Stimulated activated CD8-positive, alpha-beta memory T cell treated with anti-CD3 and anti-CD28 coated beads, Interleukin-15, amount 100 ng/mL, for 4 hours (primary cell): Measurements from ENCODE around the gene PRC1.
A peak's percentile ranks its signal among the peaks of the same experiment; 100 is the strongest.
"Not testable (repeated sequence)": the region's sequence is repeated elsewhere in the genome, so short reads cannot be mapped to it uniquely, and the experiment has no call there.

Source experiments
- DNase-seq, 2 donors: peaks; one replicate each; pipeline ENCODE4 v3.0.0-alpha.2; 2020; ENCODE audit warnings: low read depth in 2 of 2

PRC1 gene

GRCh38 chr15:90994417-90995311 is at the start of gene PRC1:
Gene PRC1 (minus strand): TSS chr15:90994535. CDS start chr15:90994417, 118 bp downstream.
- DNase-seq: peak; percentile 92 to 93

GRCh38 chr15:91043202-91043874 is 49.0 kb upstream of the PRC1 start:
- DNase-seq: no peak

- DNase-seq: no peak
Measured at GRCh38 chr15:91040856-91041255, 46.5 kb upstream of the PRC1 start.

GRCh38 chr15:91039996-91040395 is 45.7 kb upstream of the PRC1 start:
- no peak for DNase-seq

GRCh38 chr15:91032919-91033803 is 38.8 kb upstream of the PRC1 start:
- no peak for DNase-seq

DNA sequence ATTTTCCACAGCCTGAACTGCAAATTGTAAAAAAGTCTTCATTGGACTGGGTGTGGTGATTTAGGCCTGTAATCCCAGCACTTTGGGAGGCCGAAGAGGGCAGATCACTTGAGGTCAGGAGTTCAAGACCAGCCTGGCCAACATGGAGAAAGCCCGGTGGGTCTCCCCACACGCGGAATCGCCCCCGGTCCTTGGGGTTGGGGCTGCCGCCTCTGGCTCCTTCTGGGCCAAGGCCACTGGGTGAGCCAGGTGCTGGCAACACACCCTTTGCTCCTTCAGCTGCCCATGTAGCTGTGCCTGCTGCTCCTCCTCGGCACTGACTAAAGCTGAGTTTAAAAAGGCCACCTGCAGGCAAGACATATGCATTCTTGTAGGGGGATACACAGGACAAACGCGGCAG is 37.5 kb upstream of the PRC1 start:
- DNase-seq: no peak

GRCh38 chr15:91027677-91028076 is 33.3 kb upstream of the PRC1 start:
- no peak for DNase-seq

- DNase-seq: no peak
Measured at GRCh38 chr15:91023720-91024119, 29.4 kb upstream of the PRC1 start.

DNA sequence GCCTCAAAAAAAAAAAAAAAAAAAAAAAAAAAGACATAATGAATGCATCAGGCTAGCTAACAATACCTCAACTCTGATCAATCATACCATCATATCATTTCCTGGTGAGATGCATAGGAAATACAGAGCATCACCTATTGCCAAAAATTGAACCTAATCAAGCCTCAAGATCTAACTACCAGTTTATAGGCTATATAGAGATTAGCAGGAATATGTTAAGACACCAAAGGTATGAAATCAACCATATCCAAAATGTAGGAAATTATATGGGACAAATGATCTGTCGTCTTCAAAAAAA is 28.4 kb upstream of the PRC1 start:
- DNase-seq: no peak

DNA sequence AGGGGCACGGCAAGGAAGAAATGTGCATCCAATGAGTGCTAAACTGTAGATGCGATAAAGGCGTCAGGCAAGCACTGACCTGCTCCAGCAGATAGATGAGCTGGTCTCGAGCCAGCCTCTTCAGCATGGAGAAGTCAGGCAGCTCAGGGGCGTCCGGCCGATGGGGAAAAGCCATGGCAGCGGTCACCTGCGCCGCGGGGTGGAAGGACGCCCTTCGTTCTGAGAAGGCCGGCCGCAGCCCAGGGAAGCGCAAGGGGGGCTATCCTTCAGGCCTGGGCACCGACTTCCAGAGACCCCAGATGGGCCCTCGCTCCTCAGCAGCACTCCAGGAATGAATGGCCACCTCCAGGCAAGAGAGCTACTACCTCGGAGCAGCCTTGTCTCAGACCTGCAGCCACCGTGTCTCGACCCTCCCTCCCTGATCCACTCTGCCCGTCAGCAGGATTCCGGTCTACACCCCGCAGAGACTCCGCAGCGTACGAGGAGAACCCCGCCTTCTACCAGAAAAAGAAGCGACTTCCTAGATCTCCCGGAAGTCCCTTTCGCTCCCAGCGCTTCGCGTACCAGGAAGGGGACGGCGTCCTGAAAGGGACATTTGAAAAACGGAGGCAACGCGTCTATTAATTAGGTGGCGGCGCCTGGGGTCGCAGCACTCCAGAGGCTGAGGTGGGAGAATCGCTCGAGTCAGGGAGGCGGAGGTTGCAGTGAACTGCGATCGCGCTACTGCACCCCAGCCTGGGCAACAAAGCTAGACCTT is 27.9 kb upstream of the PRC1 start, which contains the start of gene VPS33B:
Gene VPS33B, minus strand, starts transcription at position 520 of the 757 bp plus-strand sequence. Its CDS starts 345 bp downstream, at position 175.
- peak; percentile 54 to 69 for DNase-seq

GRCh38 chr15:91021516-91022074 is 27.3 kb upstream of the PRC1 start:
- no peak for DNase-seq

GRCh38 chr15:91018158-91018557 is 23.8 kb upstream of the PRC1 start:
- no peak for DNase-seq

DNA sequence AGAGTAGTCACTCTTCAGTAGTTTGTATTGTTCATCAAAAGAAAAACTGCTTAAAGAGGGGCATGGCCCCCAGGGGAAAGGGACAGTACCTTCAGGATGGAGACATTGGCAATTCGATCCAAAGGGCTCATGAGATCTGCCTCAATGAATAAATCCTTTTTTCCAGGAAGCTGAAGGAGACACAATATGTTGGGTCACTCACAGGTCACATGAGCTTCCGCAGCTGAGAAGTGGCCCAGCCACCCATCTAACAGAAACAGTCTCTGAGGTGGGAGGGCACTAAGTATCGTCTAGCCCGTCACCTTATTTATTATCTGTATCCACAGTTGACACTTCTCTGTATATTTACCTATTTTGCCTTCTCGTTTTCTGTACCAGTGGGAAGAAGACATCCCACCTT is 23.4 kb upstream of the PRC1 start:
- no peak for DNase-seq

GRCh38 chr15:91013701-91014100 is 19.4 kb upstream of the PRC1 start:
- DNase-seq: not testable (repeated sequence)

- DNase-seq: no peak
Measured at GRCh38 chr15:91007266-91007665, 12.9 kb upstream of the PRC1 start.

- no peak for DNase-seq
Measured at GRCh38 chr15:91001209-91001608, 6.9 kb upstream of the PRC1 start.

DNA sequence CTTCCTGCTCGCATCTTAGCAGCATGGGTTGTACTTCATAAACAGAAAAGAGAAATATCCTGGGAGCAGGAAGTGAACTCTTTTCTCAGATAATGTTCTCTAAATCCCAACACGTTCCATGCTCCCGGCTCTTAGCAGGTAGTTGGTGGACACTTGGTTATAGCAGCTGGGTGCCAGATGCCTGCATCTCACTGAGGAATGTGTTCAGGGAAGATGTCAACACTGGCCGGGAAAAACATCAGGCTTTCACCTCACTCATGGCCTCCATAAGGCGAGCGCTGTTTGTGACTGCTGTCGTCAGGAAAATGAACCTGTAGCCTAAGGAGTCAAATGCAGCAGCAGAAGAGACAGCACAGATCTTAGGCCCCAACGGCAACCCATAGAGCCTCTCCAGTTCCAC is 4.4 kb upstream of the PRC1 start:
- DNase-seq: no peak

GRCh38 chr15:90994059-90994416 is 297 bp downstream of the PRC1 start:
- no peak for DNase-seq

- DNase-seq: no peak
Measured at GRCh38 chr15:90991587-90992285, 2.6 kb downstream of the PRC1 start.

DNA sequence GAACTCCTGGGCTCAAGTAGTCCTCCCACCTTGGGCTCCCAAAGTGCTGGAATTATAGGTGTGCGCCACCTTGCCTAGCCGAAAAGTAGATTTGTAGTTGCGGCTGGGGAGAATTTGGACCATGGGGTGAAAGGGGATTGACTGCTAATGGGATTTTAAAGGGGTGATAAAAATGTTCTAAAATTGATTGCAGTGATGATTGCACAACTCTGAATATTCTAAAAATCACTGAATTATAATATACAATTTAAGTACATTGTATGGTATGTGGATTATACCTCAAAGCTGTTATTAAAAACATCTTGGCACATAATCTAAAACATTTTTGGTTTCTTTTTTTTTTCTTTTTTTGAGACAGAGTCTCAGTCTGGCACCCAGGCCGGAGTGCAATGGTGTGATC is 3.9 kb downstream of the PRC1 start:
- DNase-seq: no peak
